Measurements from ENCODE around the gene MDC1.

MDC1 gene

GRCh38 chr6:30747300-30747687 lies 30.2 kb upstream of the MDC1 start:
- no peak for DNase-seq (ENCODE audit: low spot score)

- DNase-seq (ENCODE audit: low spot score) = no peak
Observed at GRCh38 chr6:30744054-30744805, 27.1 kb upstream of the MDC1 start, which contains the start of gene IER3. Gene IER3 (minus strand): TSS chr6:30744547. CDS start chr6:30744518, 29 bp downstream.

- DNase-seq (ENCODE audit: low spot score) = no peak
Observed at GRCh38 chr6:30743099-30744053, 26.3 kb upstream of the MDC1 start.

- no peak for DNase-seq (ENCODE audit: low spot score)
Observed at GRCh38 chr6:30742316-30743098, 25.4 kb upstream of the MDC1 start, which contains the start of gene FLOT1. Gene FLOT1 (minus strand): TSS chr6:30742687. CDS start chr6:30742189, 498 bp downstream.

- DNase-seq (ENCODE audit: low spot score) = no peak
Observed at GRCh38 chr6:30741789-30742315, 24.8 kb upstream of the MDC1 start.

- no peak for DNase-seq (ENCODE audit: low spot score)
Observed at GRCh38 chr6:30741063-30741779, 24.1 kb upstream of the MDC1 start.

GRCh38 chr6:30740540-30740870 lies 23.4 kb upstream of the MDC1 start:
- DNase-seq (ENCODE audit: low spot score) = no peak

GRCh38 chr6:30738532-30738931 lies 21.5 kb upstream of the MDC1 start:
- DNase-seq (ENCODE audit: low spot score) = no peak

- DNase-seq (ENCODE audit: low spot score) = no peak
Observed at GRCh38 chr6:30735668-30736314, 18.7 kb upstream of the MDC1 start.

- DNase-seq (ENCODE audit: low spot score) = no peak
Observed at GRCh38 chr6:30732237-30732943, 15.3 kb upstream of the MDC1 start.

GRCh38 chr6:30730601-30731435 lies 13.7 kb upstream of the MDC1 start:
- DNase-seq (ENCODE audit: low spot score) = no peak

- no peak for DNase-seq (ENCODE audit: low spot score)
Observed at GRCh38 chr6:30727920-30728553, 11.0 kb upstream of the MDC1 start.

GRCh38 chr6:30726506-30727413 lies 9.7 kb upstream of the MDC1 start:
- DNase-seq (ENCODE audit: low spot score) = no peak

- no peak for DNase-seq (ENCODE audit: low spot score)
Observed at GRCh38 chr6:30725713-30726505, 8.8 kb upstream of the MDC1 start.

GRCh38 chr6:30724906-30725667 lies 8.0 kb upstream of the MDC1 start:
- DNase-seq (ENCODE audit: low spot score) = no peak

Measured in kidney capillary endothelial cell (primary cell).